ENCODE measurements around the gene PNKD.

Gene PNKD

DNA sequence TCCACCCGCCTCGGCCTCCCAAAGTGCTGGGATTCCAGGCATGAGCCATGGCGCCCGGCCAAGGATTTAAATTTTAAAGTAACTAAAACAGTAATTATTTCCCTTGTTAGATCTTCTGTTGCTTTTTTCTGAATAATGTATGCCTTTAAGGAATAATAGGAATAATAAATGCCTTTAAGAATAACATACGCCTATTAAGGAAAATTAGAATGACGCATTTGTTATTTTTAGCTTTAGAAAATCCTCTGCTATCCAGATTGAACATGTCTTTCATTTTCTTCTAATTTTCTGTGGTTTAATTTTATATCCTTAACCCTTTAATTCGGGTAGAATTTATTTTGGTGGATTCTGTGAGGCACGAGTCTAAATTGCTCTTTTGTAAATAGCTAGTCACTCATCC, 45.1 kb downstream of the PNKD start:
- FAIRE-seq = no peak
- TF ChIP-seq, protein P1, sequence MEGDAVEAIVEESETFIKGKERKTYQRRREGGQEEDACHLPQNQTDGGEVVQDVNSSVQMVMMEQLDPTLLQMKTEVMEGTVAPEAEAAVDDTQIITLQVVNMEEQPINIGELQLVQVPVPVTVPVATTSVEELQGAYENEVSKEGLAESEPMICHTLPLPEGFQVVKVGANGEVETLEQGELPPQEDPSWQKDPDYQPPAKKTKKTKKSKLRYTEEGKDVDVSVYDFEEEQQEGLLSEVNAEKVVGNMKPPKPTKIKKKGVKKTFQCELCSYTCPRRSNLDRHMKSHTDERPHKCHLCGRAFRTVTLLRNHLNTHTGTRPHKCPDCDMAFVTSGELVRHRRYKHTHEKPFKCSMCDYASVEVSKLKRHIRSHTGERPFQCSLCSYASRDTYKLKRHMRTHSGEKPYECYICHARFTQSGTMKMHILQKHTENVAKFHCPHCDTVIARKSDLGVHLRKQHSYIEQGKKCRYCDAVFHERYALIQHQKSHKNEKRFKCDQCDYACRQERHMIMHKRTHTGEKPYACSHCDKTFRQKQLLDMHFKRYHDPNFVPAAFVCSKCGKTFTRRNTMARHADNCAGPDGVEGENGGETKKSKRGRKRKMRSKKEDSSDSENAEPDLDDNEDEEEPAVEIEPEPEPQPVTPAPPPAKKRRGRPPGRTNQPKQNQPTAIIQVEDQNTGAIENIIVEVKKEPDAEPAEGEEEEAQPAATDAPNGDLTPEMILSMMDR (IDR thresholded peaks at IDR 0.05; ENCODE audit: insufficient read depth, missing control alignments) = no peak
- DNase-seq (ENCODE audit: insufficient read length, low spot score) = no peak

DNA sequence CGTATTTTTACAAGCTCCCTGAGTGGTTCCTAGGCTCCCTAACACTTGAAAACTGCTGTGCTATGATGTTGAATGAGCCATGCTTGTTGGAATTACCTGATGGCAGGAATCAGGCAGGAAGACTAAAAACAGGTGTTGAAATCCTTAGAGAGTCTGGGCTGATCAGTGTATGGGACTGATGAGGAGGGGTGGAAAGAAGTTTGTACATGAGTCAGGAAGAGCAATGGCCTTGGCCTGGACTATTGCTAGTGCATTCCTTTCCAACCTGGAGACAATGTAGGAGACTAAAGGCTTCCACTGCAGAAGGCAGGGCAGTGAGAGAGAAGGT, 46.9 kb downstream of the PNKD start:
- TF ChIP-seq, protein P1 (IDR thresholded peaks at IDR 0.05; ENCODE audit: insufficient read depth, missing control alignments) = no peak
- FAIRE-seq = no peak
- DNase-seq (ENCODE audit: insufficient read length, low spot score) = no peak

DNA sequence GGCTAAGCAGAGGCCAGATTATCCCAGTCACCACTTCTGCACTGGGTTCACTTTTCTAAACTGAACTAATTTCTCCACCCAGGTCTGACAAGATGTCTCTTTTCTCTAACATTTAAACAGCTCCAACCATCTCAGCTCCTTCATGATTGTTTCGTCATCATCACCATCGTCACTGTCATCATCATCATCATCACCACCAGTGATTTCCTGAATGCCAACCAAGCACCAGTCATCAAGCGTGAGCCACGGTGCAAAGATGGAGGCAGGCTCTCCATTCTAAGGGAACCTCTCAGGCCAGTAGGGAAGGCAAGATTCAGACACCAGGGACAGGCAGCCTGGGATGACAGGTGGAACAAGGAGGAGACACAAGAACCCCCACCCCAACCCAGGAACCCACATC, 47.5 kb downstream of the PNKD start:
- DNase-seq (ENCODE audit: insufficient read length, low spot score) = no peak
- FAIRE-seq = no peak
- TF ChIP-seq, protein P1 (IDR thresholded peaks at IDR 0.05; ENCODE audit: insufficient read depth, missing control alignments) = no peak

DNA sequence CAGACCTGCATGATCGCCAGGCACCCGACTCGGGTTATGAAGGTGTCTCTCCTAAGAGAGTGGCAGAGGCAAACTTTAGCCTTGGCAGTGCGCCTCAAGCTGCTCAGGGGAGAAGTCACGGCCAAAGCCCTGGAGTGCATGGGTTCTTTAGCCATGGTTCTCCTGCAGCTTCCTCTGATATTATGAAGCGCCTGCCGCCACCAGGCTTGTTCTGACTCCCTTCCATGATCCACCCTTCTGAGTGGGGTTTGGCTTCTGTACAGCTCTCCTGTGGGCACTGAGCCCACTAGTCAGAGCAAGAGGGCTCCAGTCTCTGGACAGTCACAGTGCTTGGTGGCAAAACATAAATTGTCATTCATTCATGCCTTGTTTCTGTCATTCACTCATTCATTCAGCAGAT, 47.9 kb downstream of the PNKD start:
- TF ChIP-seq, protein P1 (IDR thresholded peaks at IDR 0.05; ENCODE audit: insufficient read depth, missing control alignments) = no peak
- DNase-seq (ENCODE audit: insufficient read length, low spot score) = no peak
- FAIRE-seq = no peak

DNA sequence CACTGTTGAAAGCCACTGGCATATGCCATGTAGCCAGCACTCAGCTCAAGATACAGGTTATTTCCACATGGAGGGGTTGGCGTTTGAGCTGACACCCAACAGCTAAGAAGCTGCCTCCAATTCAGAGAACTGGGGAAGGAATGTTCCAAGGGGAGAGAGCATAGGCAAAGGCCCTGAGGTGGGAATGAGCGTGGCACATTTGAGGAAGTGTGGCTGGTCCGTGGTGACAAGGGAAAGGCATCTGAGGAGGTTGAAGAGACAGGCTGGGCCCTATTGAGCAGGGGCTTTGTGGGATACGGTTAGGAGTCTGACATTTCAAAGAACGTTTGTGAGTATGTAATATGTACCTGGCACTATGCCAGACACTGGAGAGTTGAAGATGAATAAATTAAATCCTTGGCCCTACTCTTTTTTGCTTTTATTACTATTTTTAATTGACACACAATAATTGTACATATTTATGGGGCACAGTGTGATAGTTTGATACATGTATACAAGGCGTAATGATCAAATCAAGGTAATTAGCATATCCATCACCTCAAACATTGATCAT, 49.6 kb downstream of the PNKD start:
- TF ChIP-seq, protein P1 (IDR thresholded peaks at IDR 0.05; ENCODE audit: insufficient read depth, missing control alignments) = no peak
- no peak for DNase-seq (ENCODE audit: insufficient read length, low spot score)
- no peak for FAIRE-seq

DNA sequence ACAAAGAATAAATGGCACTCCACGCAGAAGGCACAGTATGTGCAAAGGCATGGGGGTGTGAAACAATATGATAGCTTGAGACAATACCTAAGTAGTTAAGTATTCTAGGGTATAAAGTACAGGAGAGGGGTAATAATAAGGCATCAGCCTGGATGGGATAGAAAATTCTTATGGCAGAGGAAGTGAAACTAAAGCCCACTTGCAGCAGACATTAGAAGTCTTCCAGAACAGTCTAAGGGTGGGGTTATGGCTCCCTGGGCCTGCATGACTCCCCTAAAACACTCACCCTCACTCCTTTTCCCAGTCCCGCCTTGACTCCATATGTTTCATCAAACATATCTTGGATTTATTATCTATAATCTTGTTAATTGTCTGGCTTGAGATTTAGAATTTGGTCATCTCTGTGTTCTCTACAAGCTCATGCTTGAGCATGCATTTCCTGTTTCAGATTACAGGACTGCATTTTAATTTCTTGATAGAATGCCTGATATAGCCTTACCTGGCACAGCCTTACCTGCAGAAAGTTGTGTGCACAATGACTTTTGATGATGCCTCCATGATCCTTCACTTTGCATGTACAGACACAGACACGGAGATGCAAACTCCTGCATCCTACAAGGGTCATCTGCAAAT, 50.5 kb downstream of the PNKD start:
- DNase-seq (ENCODE audit: insufficient read length, low spot score) (no peak), FAIRE-seq (no peak)
- TF ChIP-seq, protein P1 (IDR thresholded peaks at IDR 0.05; ENCODE audit: insufficient read depth, missing control alignments) = no peak

DNA sequence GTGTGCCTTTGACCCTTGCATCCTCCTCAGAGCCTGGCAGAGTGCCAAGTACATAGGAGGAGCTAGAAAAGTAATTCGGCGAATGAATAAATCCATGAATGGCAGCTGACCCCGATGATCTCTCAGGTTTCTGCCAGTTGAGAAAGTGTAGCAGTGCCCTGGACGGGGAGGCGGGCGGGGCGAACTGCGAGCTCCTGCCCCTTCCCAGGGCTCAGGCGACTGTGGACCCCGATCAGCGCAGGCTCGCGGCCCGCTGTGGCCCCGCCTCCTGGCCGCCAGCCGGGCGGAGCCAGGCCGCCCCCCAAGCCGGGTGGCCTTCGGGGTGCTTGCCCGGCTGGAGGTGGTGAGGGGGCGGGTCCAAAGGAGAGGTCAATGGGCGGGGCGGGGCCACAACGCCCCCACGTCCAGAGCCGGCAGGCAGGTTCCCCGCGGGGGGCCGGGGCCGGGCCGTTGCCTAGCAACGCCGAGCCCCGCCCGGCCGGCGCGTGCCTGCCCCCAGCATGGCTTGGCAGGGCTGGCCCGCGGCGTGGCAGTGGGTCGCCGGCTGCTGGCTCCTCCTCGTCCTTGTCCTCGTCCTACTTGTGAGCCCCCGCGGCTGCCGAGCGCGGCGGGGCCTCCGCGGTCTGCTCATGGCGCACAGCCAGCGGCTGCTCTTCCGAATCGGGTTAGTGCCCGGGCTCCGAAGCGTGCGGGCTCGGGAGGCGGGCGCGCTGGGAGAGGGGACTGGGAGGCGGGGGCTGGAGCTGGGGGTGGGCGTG, 52.6 kb downstream of the PNKD start:
- DNase-seq (ENCODE audit: insufficient read length, low spot score) = peak; percentile 86
- TF ChIP-seq, protein P1 (IDR thresholded peaks at IDR 0.05; ENCODE audit: insufficient read depth, missing control alignments) = no peak
- no peak for FAIRE-seq
